OCI-LY7 (cell line): Measurements from ENCODE around the gene TIAL1. TPM values are rescaled to one million over a fixed set of nuclear protein-coding genes. Genes with fewer than 3 reads are reported as not detected.

Experiments
- BruUV-seq: library from RNA; stranded (reverse); fragments of 400-500 nt; replicated peaks from 2 replicates; lab custom pipeline; 2021; lab: Mats Ljungman, UMichigan
- CTCF ChIA-PET: fragments of 300-600 bp; sonication (Branson Sonifier 250); formaldehyde crosslinking; loops from one replicate; lab custom pipeline; 2022; ENCODE audit warnings: antibody characterized with exemption; ENCODE audit not compliant: unreplicated experiment; lab: Charles Lee
- POLR2A ChIA-PET: fragments of 300-600 bp; sonication (Branson Sonifier 250); formaldehyde crosslinking; loops from one replicate; lab custom pipeline; 2022; ENCODE audit warnings: antibody characterized with exemption; lab: Charles Lee
- DNase-seq: peaks from one replicate; pipeline ENCODE4 v3.0.0-alpha.2; 2015; ENCODE audit warnings: low spot score
- H2AFZ ChIP-seq: fragments of 200-600 bp; sonication (generic), shearing (Covaris generic); 2 replicates; pipeline ENCODE4 v1.6.1; 2014; ENCODE audit warnings: mild to moderate bottlenecking, antibody characterized with exemption, low read length, moderate library complexity
- H3K27ac ChIP-seq: fragments of 200-600 bp; sonication (generic); 2 replicates; pipeline ENCODE4 v1.5.1; 2014; ENCODE audit warnings: mixed run types, low read depth, mild to moderate bottlenecking, moderate library complexity, low read length, inconsistent platforms; ENCODE audit not compliant: poor library complexity, severe bottlenecking
- H3K36me3 ChIP-seq: fragments of 200-600 bp; sonication (generic); 2 replicates; pipeline ENCODE4 v1.6.1; 2014; ENCODE audit warnings: mild to moderate bottlenecking, antibody characterized with exemption, low read length, moderate library complexity, mixed read lengths; ENCODE audit not compliant: insufficient read depth
- H3K4me1 ChIP-seq: fragments of 200-600 bp; sonication (generic); 2 replicates; pipeline ENCODE4 v1.5.1; 2014; ENCODE audit warnings: mild to moderate bottlenecking, low read length; ENCODE audit not compliant: insufficient read depth, poor library complexity, severe bottlenecking
- H3K4me2 ChIP-seq: fragments of 200-600 bp; sonication (generic); 2 replicates; pipeline ENCODE4 v1.6.1; 2014; ENCODE audit warnings: mild to moderate bottlenecking, low read length
- H3K4me3 ChIP-seq: fragments of 200-600 bp; sonication (generic); 2 replicates; pipeline ENCODE4 v1.5.1; 2014; ENCODE audit warnings: mild to moderate bottlenecking, low read depth, low read length; ENCODE audit not compliant: poor library complexity, severe bottlenecking
- H3K79me2 ChIP-seq: fragments of 200-600 bp; sonication (generic); 2 replicates; pipeline ENCODE4 v1.6.1; 2016; ENCODE audit warnings: low read depth, mild to moderate bottlenecking, low read length, moderate library complexity, mixed read lengths; ENCODE audit not compliant: insufficient read depth
- H3K9me2 ChIP-seq: fragments of 200-600 bp; sonication (generic); 2 replicates; pipeline ENCODE4 v1.6.1; 2016; ENCODE audit warnings: mild to moderate bottlenecking, low read length, mixed read lengths; ENCODE audit not compliant: insufficient read depth
- H3K9me3 ChIP-seq: fragments of 200-600 bp; sonication (generic); 2 replicates; pipeline ENCODE4 v1.6.1; 2014; ENCODE audit warnings: mild to moderate bottlenecking, mixed run types, low read length, mixed read lengths
- H4K20me1 ChIP-seq: fragments of 200-600 bp; sonication (generic); 2 replicates; pipeline ENCODE4 v1.6.1; 2014; ENCODE audit warnings: mild to moderate bottlenecking, antibody characterized with exemption, low read length, moderate library complexity, mixed read lengths; ENCODE audit not compliant: insufficient read depth
- CTCF ChIP-seq: fragments of 200-600 bp; sonication (generic); conservative IDR thresholded peaks from 2 replicates; pipeline ENCODE4 v1.5.1; 2014; ENCODE audit warnings: mild to moderate bottlenecking, antibody characterized with exemption, low read length, moderate library complexity, mixed read lengths
- EZH2phosphoT487 ChIP-seq: fragments of 200-600 bp; sonication (generic); IDR thresholded peaks from 2 replicates; pipeline ENCODE4 v1.6.1; 2018; ENCODE audit warnings: low read depth, borderline replicate concordance, mild to moderate bottlenecking, mixed run types, antibody characterized with exemption, low read length, moderate library complexity, mixed read lengths
- intact Hi-C: fragments of 100-400 bp; cut with micrococcal nuclease; formaldehyde crosslinking; loops from one replicate; pipeline ENCODE4 v1.10.0; 2022; ENCODE audit not compliant: unreplicated experiment
- total RNA-seq, 2 experiments: library from RNA; depleted of rRNA in 1 of 2; stranded (reverse); fragments of >200 nt in 1 of 2; shearing (Covaris generic) in 1 of 2; gene quantifications; 2 replicates each; pipeline ENCODE4 v1.2.3, GENCODE V29; 2014 to 2022

Gene TIAL1
- total RNA-seq, 2 experiments from 2014 or later: 61.1 to 172 TPM

GRCh38 chr10:119536508-119537025 lies 60.2 kb downstream of the TIAL1 start:
- Histone ChIP-seq H3K4me3 (no peak overlapping the region), H3K27ac (no peak overlapping the region), H3K9me3 (no peaks in the 10 kb centered on the region), H4K20me1 (0 out of 2 replicates have a peak, but pooled peaks cover 4% of the 10 kb centered on the region), H3K79me2 (no peaks in the 10 kb centered on the region), H3K4me2 (no peak overlapping the region), H3K36me3 (no peaks in the 10 kb centered on the region), H3K9me2 (no peaks in the 10 kb centered on the region), H2AFZ (no peak overlapping the region), H3K4me1 (peaks cover 33% of the 10 kb centered on the region)
- TF ChIP-seq EZH2phosphoT487 (no peak), CTCF (no peak)
- no peak for DNase-seq
- ChIA-PET CTCF (no interaction called here), POLR2A (no interaction called here)
- no TSS peak for BruUV-seq
- intact Hi-C loops: no loop called here

- POLR2A ChIA-PET: no interaction called here
- TF ChIP-seq EZH2phosphoT487: no peak
- no peak for TF ChIP-seq CTCF
- Histone ChIP-seq H2AFZ (no peak overlapping the region), H3K9me2 (no peaks in the 10 kb centered on the region), H3K4me2 (no peak overlapping the region), H4K20me1 (0 out of 2 replicates have a peak, but pooled peaks cover 4% of the 10 kb centered on the region), H3K9me3 (no peaks in the 10 kb centered on the region), H3K4me1 (peaks cover 28% of the 10 kb centered on the region), H3K4me3 (no peak overlapping the region), H3K79me2 (no peaks in the 10 kb centered on the region), H3K27ac (no peak overlapping the region), H3K36me3 (no peaks in the 10 kb centered on the region)
- no peak for DNase-seq
- intact Hi-C loops: no loop called here
- no TSS peak for BruUV-seq
- CTCF ChIA-PET: no interaction called here
Measured at GRCh38 chr10:119535837-119536507, 60.8 kb downstream of the TIAL1 start.

GRCh38 chr10:119535305-119535704 lies 61.5 kb downstream of the TIAL1 start:
- Histone ChIP-seq H3K4me1 (peaks cover 22% of the 10 kb centered on the region), H2AFZ (no peak overlapping the region), H4K20me1 (0 out of 2 replicates have a peak, but pooled peaks cover 4% of the 10 kb centered on the region), H3K4me3 (no peak overlapping the region), H3K9me2 (no peaks in the 10 kb centered on the region), H3K9me3 (no peaks in the 10 kb centered on the region), H3K36me3 (no peaks in the 10 kb centered on the region), H3K27ac (no peak overlapping the region), H3K4me2 (no peak overlapping the region), H3K79me2 (no peaks in the 10 kb centered on the region)
- CTCF ChIA-PET: no interaction called here
- BruUV-seq: no TSS peak
- TF ChIP-seq CTCF (no peak), EZH2phosphoT487 (no peak)
- intact Hi-C loops: no loop called here
- no peak for DNase-seq
- POLR2A ChIA-PET: interaction anchor here (0.7 kb wide), 2 partner anchors 110 to 800 kb away, joined by 7 read pairs; no protein-coding TSS in a partner anchor
